DMS153 treated with DMSO at 0.1 percent for 48 hours (cell line): Measurements from ENCODE around the gene NYAP2.

ENCODE experiments used
- DNase-seq: peaks from one replicate; lab custom pipeline; 2025; ENCODE audit not compliant: unreplicated experiment; lab: John Stamatoyannopoulos, UW

NYAP2 gene

DNA sequence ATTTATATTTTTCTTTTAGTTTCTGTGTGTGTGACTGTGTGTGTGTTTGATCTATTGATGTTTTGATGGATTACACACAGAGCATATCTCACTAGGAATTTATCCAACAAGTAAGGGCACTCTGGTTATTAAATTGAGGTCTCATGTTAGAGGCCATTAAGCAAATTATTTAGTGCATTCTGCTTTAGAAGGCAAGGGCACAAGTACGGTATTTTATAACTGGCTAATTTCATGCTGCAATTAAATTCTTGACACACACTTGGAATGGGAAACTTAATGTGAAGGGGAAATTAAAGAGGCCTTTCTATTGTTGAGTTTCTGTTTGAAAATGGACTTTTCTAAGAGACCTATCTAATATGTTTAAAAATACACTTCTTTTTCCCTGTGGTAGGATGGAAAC is 25.8 kb downstream of the NYAP2 start:
- DNase-seq, result no peak

- DNase-seq, result no peak
These were observed 28.9 kb downstream of the NYAP2 start for GRCh38 chr2:225428360-225428759.

DNA sequence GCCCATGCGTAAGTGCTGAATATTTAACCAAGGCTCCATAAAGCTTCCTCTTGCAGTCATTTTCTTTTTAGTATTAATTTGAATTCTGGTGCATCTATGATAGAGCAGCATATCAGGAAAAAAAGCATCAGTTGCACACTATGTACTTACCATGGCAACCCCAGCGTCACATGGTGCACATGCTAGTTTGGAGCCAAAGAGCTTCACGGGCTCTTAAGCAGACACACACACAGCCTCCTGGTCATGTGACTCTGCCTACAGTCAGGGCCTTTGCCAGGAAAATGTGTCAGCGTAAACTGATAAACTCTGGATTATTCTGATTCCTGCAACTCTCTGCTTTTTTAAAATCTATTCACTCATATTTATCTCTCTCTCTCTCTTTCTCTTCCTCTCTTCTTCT is 30.2 kb downstream of the NYAP2 start:
- DNase-seq, result peak; percentile 52

DNA sequence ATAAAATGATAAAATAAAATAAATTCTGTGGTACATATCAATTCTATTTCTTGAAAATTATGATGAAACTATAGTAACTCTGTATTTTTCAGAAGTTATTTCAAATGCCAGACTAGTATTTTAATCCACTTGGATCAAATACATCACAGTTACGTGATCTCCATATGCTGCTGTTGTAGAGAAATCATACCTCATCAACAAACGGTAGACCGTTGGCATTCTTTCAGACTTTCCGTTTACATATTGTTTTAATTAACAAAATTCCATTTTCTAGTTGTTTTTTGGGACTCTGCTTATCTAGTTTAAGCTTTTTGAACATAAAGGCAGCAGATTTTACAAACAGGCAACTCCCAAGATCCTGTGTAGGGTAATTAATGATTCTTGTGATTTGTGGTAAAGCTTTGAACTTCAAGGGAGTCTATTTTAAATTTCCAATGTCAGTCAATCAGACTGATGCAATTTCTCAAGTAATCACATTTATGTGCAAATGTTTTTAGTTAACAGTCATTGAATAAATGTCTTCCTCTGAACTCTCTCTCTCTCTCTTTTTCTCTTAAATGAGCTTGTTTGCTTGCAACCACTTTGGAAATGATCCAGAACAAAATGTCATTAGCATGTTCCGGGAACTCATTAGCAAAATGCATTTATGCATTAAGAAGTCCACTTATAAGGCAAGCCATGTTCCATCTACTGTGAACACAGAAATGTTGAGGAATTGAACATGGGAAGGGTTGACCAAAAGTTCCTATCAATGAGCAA is 31.8 kb downstream of the NYAP2 start:
- no peak for DNase-seq

GRCh38 chr2:225434014-225434413 is 34.5 kb downstream of the NYAP2 start:
- DNase-seq, result no peak

- no peak for DNase-seq
These were observed 37.8 kb downstream of the NYAP2 start for GRCh38 chr2:225437319-225437718.

- no peak for DNase-seq
These were observed 38.7 kb downstream of the NYAP2 start for GRCh38 chr2:225438248-225438647.

- no peak for DNase-seq
These were observed 53.2 kb downstream of the NYAP2 start for GRCh38 chr2:225452677-225453076.

DNA sequence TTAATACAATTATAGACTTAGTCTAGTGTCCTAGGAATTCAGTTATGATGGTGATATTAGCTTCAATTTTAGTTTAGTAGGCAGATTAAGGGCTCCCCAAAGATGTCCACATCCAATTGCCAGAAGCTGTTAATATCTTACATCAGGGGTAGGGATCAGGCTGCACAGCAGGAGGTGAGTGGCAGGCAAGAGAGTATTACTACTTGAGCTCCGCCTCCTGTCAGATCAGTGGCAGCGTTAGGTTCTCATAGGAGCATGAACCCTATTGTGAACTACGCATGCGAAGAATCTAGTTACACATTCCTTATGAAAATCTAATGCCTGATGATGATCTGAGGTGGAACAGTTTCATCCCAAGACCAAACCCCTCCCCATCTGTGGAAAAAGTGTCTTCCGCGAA is 54.9 kb downstream of the NYAP2 start:
- no peak for DNase-seq

GRCh38 chr2:225456619-225457260 is 57.2 kb downstream of the NYAP2 start:
- no peak for DNase-seq

DNA sequence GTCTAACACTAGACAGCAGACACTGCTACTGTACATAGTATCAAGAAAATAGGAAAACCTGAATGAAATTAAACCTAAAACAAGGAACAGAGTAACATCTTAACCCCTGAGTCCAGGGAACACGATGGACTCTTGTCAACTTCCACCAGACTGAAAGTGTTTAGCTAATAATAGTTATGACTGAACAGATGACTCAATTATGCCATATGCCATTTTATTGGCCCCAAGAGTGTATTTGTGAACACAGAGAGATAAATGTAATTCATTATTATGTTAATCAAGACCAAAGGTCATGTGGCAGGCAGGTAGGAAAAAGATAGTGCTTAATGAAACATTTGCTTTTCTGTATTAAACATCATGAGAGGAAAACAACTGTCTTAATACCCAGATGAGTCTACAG is 58.0 kb downstream of the NYAP2 start:
- DNase-seq, result no peak

- no peak for DNase-seq
These were observed 59.1 kb downstream of the NYAP2 start for GRCh38 chr2:225458431-225459117.

DNA sequence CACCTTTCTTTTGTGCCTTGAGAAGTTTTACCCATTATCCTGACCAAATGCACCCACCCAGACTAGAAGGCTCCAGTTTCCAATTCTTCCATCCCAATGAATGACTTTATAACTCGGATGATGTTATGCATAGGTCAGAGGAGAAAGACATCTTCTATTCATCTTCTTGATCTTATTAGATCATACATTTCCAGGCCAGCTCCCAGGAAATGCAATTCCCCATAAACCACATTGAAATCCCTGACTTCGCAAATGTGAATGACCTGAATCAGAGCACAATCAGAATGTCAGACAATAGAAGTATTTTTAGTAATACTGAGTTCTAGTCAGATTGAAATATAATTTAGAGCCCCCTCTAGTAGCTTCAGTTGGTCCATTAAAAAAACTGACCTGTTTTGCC is 62.9 kb downstream of the NYAP2 start:
- DNase-seq, result no peak

GRCh38 chr2:225462945-225463344 is 63.4 kb downstream of the NYAP2 start:
- DNase-seq, result peak; percentile 34

- no peak for DNase-seq
These were observed 63.9 kb downstream of the NYAP2 start for GRCh38 chr2:225463449-225463848.

GRCh38 chr2:225464346-225465025 is 65.0 kb downstream of the NYAP2 start:
- DNase-seq, result peak; percentile 79

DNA sequence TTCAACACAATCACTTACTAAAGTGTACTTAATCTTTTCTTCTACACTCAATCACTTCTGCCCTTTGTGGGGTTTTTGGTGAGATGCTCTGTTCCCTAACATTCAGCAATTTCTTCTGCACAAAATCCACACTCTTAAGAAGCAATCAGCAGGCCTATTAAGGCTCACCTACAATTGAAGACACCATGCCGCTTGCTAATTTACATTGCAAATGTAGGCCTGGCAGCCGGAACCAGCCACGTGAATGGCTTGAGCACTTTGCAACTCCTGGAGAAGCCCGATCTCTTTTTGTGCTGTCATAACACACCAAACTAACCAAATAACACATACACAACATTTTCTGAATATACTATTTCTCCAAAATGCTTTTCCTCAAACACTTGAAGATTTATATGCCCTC is 66.3 kb downstream of the NYAP2 start:
- no peak for DNase-seq

DNA sequence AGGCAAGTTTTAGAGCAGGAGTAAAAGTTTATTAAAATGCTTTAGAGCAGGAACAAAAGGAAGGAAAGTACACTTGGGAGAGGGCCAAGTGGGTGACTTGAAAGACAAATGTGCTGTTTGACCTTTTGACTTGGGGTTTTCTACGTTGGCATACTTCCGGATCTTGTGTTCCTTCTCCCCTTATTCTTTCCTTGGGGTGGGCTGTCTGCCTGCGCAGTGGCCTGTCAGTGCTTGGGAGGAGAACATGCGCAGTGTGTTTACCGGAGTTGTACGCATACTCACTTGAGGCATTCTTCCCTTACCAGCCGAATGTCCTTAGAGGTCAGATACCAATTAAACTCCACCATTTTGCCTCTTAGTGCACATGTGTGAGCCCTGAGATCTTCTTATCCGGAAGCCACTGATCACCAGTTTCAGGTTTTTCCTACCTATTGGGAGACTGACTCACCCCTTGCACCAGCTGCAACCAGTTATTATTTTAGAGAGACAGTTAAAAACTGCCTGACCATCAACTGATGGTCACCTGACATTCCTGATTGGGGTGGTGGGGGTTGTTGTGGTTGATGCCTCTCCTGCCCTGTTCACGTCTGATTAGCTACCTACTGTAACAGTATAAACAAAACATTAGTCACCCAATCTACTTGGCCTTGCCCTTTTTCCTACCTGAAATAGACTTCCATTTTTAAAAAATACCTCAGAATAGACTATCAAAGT is 67.5 kb downstream of the NYAP2 start:
- DNase-seq, result no peak

- DNase-seq, result no peak
These were observed 68.6 kb downstream of the NYAP2 start for GRCh38 chr2:225468131-225468530.

- no peak for DNase-seq
These were observed 71.5 kb downstream of the NYAP2 start for GRCh38 chr2:225471039-225471438.

DNA sequence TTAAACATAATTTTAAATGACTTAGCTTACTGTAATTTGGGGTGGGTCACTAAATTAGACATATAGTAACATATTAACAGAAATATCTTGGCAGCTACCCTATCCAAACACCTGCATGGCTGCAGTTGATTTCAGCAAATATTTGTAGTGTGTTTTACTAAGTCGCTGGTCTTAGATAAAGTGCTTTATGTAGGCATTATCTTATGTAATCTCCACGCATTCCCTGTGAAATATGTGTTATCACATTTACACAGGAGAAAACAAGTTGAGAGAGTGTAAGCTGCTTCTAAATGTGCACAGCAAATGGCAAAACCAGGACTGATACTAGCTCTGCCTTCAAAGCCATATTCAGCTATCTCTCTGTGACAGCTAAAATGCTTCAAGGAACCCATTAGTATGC is 72.0 kb downstream of the NYAP2 start:
- no peak for DNase-seq
